Fibroblast of lung (primary cell): ENCODE data around the gene IER3IP1. TPM values are rescaled to one million over a fixed set of nuclear protein-coding genes. Genes with fewer than 3 reads are reported as not detected.

Experiments
- DNase-seq, 2 donors: peaks; one replicate each; pipeline versions ENCODE4 v3.0.0 to v3.0.0-alpha.2; 2010; ENCODE audit warnings: low read depth in 2 of 2
- H2AFZ ChIP-seq: 2 replicates; pipeline ENCODE4 v1.5.1; 2012; ENCODE audit warnings: low read length, control low read depth, inconsistent platforms
- H3K27ac ChIP-seq: 2 replicates; pipeline ENCODE4 v1.5.1; 2011; ENCODE audit warnings: low read length, control low read depth; ENCODE audit not compliant: insufficient read depth
- H3K27me3 ChIP-seq: 2 replicates; pipeline ENCODE4 v1.5.1; 2011; ENCODE audit warnings: mild to moderate bottlenecking, low read length; ENCODE audit not compliant: control insufficient read depth, insufficient read depth
- H3K36me3 ChIP-seq: 2 replicates; pipeline ENCODE4 v1.5.1; 2011; ENCODE audit warnings: low read length; ENCODE audit not compliant: control insufficient read depth, insufficient read depth
- H3K4me1 ChIP-seq: 2 replicates; pipeline ENCODE4 v1.5.1; 2011; ENCODE audit warnings: low read length; ENCODE audit not compliant: control insufficient read depth, insufficient read depth; ENCODE audit errors: extremely low read depth
- H3K4me2 ChIP-seq: 2 replicates; pipeline ENCODE4 v1.5.1; 2011; ENCODE audit warnings: low read length, control low read depth; ENCODE audit not compliant: insufficient read depth; ENCODE audit errors: extremely low read depth
- H3K4me3 ChIP-seq, 4 experiments: fragments of 200-600 bp in 1 of 4; sonication (generic) in 1 of 4; replicated peaks in 1 of 4; 2 replicates each; pipeline ENCODE4 v1.5.1; 2011 to 2016; ENCODE audit warnings: low read length in 4 of 4, low read depth in 3 of 4, mild to moderate bottlenecking in 3 of 4, control low read depth in 2 of 4, inconsistent platforms in 1 of 4, mixed read lengths in 1 of 4; ENCODE audit not compliant: insufficient read depth in 1 of 4; ENCODE audit errors: control extremely low read depth in 1 of 4
- H3K79me2 ChIP-seq: 2 replicates; pipeline ENCODE4 v1.5.1; 2012; ENCODE audit warnings: mild to moderate bottlenecking, low read length, inconsistent platforms; ENCODE audit not compliant: control insufficient read depth, insufficient read depth
- H3K9ac ChIP-seq: 2 replicates; pipeline ENCODE4 v1.5.1; 2011; ENCODE audit warnings: mild to moderate bottlenecking, low read length, control low read depth; ENCODE audit not compliant: insufficient read depth
- H3K9me3 ChIP-seq: 2 replicates; pipeline ENCODE4 v1.5.1; 2012; ENCODE audit warnings: low read depth, low read length; ENCODE audit not compliant: control insufficient read depth, insufficient read depth
- H4K20me1 ChIP-seq: 2 replicates; pipeline ENCODE4 v1.5.1; 2011; ENCODE audit warnings: low read length; ENCODE audit not compliant: control insufficient read depth, insufficient read depth; ENCODE audit errors: extremely low read depth
- EZH2 ChIP-seq: IDR thresholded peaks from 2 replicates; pipeline ENCODE4 v1.5.1; 2012; ENCODE audit warnings: low read length, control low read depth, mild to moderate bottlenecking; ENCODE audit errors: missing control alignments
- polyA plus RNA-seq, 2 donors: library from polyadenylated mRNA; depleted of rRNA in 1 of 2; stranded (reverse) in 1 of 2; unstranded in 1 of 2; fragments of >200 nt; gene quantifications; 2 replicates each; pipeline ENCODE4 v1.2.1, GENCODE V29; 2011 to 2012; ENCODE audit warnings: missing spikeins in 1 of 2
- total RNA-seq: library from RNA; depleted of rRNA; stranded (reverse); fragments of >200 nt; gene quantifications from 2 replicates; pipeline ENCODE4 v1.2.1, GENCODE V29; 2014
- TF ChIP-seq, protein P1 (sequence below), 2 donors: IDR thresholded peaks in 1 of 2; conservative IDR thresholded peaks in 1 of 2; 1 replicate in 1 of 2; 2 replicates in 1 of 2; pipeline ENCODE4 v1.5.1; 2011 to 2012; ENCODE audit warnings: low read length in 2 of 2, control low read depth in 1 of 2, inconsistent platforms in 1 of 2, low read depth in 1 of 2, mild to moderate bottlenecking in 1 of 2

IER3IP1 gene
- total and polyA plus RNA-seq, 2 donors (not counting 1 experiment from before 2014, with no cell fraction given), result 26.2 to 47.9 TPM

- no peak for DNase-seq
- Histone ChIP-seq H4K20me1 (no peaks in the 10 kb centered on the region), H3K4me1 (peaks cover 2% of the 10 kb centered on the region), H3K27me3 (no peaks in the 10 kb centered on the region), H3K79me2 (peaks cover 70% of the 10 kb centered on the region), H3K27ac (no peak overlapping the region), H3K9ac (no peak overlapping the region), H3K4me2 (no peak overlapping the region), H3K36me3 (no peaks in the 10 kb centered on the region), H2AFZ (no peak overlapping the region), H3K9me3 (no peaks in the 10 kb centered on the region), H3K4me3 (no peak overlapping the region)
- TF ChIP-seq EZH2, result no peak
- TF ChIP-seq, protein P1, sequence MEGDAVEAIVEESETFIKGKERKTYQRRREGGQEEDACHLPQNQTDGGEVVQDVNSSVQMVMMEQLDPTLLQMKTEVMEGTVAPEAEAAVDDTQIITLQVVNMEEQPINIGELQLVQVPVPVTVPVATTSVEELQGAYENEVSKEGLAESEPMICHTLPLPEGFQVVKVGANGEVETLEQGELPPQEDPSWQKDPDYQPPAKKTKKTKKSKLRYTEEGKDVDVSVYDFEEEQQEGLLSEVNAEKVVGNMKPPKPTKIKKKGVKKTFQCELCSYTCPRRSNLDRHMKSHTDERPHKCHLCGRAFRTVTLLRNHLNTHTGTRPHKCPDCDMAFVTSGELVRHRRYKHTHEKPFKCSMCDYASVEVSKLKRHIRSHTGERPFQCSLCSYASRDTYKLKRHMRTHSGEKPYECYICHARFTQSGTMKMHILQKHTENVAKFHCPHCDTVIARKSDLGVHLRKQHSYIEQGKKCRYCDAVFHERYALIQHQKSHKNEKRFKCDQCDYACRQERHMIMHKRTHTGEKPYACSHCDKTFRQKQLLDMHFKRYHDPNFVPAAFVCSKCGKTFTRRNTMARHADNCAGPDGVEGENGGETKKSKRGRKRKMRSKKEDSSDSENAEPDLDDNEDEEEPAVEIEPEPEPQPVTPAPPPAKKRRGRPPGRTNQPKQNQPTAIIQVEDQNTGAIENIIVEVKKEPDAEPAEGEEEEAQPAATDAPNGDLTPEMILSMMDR (conservative IDR thresholded peaks at IDR 0.05 in 1 of 2, IDR thresholded peaks at IDR 0.05 in 1 of 2; ENCODE audit: low read depth in 1 of 2, low read length in 2 of 2), result no peak
Observed at GRCh38 chr18:47168509-47168908, 7.7 kb downstream of the IER3IP1 start.

DNA sequence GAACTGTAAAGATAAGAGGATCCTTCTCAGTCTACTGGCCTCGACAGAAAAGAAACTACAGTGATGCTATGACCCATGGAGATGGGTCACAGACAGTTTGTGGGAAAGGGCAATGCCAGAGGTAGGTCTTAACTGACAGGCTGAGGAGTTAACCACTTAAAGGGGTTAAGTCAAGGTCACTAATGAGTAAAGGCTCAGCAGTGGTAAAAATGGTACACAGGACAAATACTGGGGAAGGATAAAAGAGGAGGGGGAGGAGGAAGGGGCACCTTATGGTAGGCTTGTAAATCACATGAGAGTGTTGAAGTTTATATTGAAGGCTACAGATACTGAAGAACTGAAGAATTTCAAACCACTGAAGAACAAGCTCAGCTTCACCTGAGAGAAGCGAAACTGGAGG, 9.9 kb downstream of the IER3IP1 start:
- TF ChIP-seq, protein P1 (conservative IDR thresholded peaks at IDR 0.05 in 1 of 2, IDR thresholded peaks at IDR 0.05 in 1 of 2; ENCODE audit: low read depth in 1 of 2, low read length in 2 of 2), result no peak
- TF ChIP-seq EZH2, result no peak
- Histone ChIP-seq H3K79me2 (peaks cover 66% of the 10 kb centered on the region), H3K9ac (no peak overlapping the region), H3K4me3 (no peak overlapping the region), H3K36me3 (no peaks in the 10 kb centered on the region), H4K20me1 (no peaks in the 10 kb centered on the region), H3K4me1 (peaks cover 2% of the 10 kb centered on the region), H3K27ac (no peak overlapping the region), H3K27me3 (no peaks in the 10 kb centered on the region), H2AFZ (no peak overlapping the region), H3K9me3 (no peaks in the 10 kb centered on the region), H3K4me2 (no peak overlapping the region)
- no peak for DNase-seq

- peaks cover 67% of the 10 kb centered on the region for H3K79me2 ChIP-seq
- H3K9ac ChIP-seq, result no peak overlapping the region
- peak overlapping the region in 2 of 4 experiments; percentile 26 to 39 for H3K4me3 ChIP-seq
- no peak overlapping the region for H3K27ac ChIP-seq
- H3K36me3 ChIP-seq, result no peaks in the 10 kb centered on the region
- no peaks in the 10 kb centered on the region for H3K9me3 ChIP-seq
- peaks cover 2% of the 10 kb centered on the region for H3K4me1 ChIP-seq
- no peak for TF ChIP-seq EZH2
- TF ChIP-seq, protein P1 (conservative IDR thresholded peaks at IDR 0.05 in 1 of 2, IDR thresholded peaks at IDR 0.05 in 1 of 2; ENCODE audit: low read depth in 1 of 2, low read length in 2 of 2), result no peak
- peak; percentile 35 to 73 for DNase-seq
- H4K20me1 ChIP-seq, result no peaks in the 10 kb centered on the region
- H3K27me3 ChIP-seq, result no peaks in the 10 kb centered on the region
- H2AFZ ChIP-seq, result no peak overlapping the region
- H3K4me2 ChIP-seq, result peak overlapping the region; percentile 41
Observed at GRCh38 chr18:47163241-47163640, 12.9 kb downstream of the IER3IP1 start.
